Inflammatory macrophage treated with lipopolysaccharide for 1 hour (primary cell): ENCODE data around the gene PIP4K2A.

Experiments used
- DNase-seq, 2 donors: peaks; one replicate each; pipeline ENCODE4 v3.0.0-alpha.2; 2020 to 2022

The PIP4K2A gene

GRCh38 chr10:22662733-22663330 lies 51.5 kb downstream of the PIP4K2A start:
- DNase-seq: no peak

GRCh38 chr10:22659866-22660265 lies 54.5 kb downstream of the PIP4K2A start:
- DNase-seq: no peak

- no peak for DNase-seq
Observed at GRCh38 chr10:22658745-22659410, 55.5 kb downstream of the PIP4K2A start.

- DNase-seq: peak; percentile 18 to 22
Observed at GRCh38 chr10:22657566-22658225, 56.7 kb downstream of the PIP4K2A start.

- DNase-seq: no peak
Observed at GRCh38 chr10:22657024-22657423, 57.4 kb downstream of the PIP4K2A start.

- DNase-seq: no peak
Observed at GRCh38 chr10:22656036-22656435, 58.3 kb downstream of the PIP4K2A start.

- peak; percentile 84 to 97 for DNase-seq
Observed at GRCh38 chr10:22655312-22655981, 58.9 kb downstream of the PIP4K2A start.

GRCh38 chr10:22652988-22653481 lies 61.3 kb downstream of the PIP4K2A start:
- DNase-seq: no peak

DNA sequence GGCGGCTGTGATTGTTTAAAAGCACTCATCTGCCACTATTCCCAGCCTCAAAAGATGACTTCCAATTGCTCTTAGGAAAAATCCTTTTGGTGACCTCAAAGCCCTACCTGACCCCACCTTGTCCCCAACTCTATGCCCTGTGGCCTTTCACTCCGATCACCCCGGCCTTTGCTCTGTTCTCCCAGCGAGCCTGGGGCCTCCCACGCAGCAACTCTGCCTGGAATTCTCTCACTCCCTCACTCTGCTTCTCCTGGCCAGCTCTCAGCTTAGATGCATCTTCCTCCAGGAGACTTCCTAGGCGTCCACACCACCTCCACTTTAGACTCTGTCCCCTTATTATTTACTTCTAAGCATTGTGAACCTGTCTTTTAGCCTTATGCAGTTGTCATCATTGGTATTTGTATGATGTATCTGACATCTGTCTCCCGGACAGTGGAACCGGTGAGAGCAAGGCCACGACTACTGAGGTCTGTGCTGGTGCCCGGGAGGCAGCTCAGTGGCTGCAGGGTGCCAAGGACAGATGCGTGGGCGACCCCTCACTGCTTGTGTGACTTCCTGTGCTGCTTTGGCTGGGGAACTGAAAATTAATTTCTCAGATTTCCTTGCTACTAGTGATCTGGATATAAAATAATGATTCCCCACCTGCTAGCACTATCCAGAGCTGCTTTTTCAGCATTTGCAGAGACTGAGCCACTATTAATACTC lies 63.0 kb downstream of the PIP4K2A start:
- DNase-seq: peak; percentile 49 to 51

- DNase-seq: no peak
Observed at GRCh38 chr10:22649994-22650393, 64.4 kb downstream of the PIP4K2A start.

- DNase-seq: no peak
Observed at GRCh38 chr10:22649390-22649841, 65.0 kb downstream of the PIP4K2A start.

- no peak for DNase-seq
Observed at GRCh38 chr10:22648547-22648961, 65.8 kb downstream of the PIP4K2A start.

DNA sequence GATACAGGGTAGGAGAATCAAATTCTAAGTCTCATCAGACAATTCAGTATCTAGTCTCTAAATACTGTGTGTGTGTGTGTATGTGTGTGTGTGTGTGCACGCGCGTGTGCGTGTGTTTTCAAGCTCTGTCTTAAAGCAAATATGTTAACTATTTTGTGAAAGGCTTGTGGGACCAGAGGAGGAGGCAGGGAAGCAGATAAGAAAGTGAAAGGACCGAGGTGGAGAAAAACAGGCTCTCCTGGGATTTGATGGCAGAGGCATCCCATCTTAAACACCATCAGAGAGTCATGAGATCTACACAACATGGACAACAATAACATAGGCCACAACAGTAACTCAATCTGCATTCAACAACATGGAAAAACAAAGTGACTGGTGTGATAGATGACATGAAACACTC lies 67.1 kb downstream of the PIP4K2A start:
- DNase-seq: no peak

- DNase-seq: no peak
Observed at GRCh38 chr10:22646388-22646853, 68.0 kb downstream of the PIP4K2A start.

DNA sequence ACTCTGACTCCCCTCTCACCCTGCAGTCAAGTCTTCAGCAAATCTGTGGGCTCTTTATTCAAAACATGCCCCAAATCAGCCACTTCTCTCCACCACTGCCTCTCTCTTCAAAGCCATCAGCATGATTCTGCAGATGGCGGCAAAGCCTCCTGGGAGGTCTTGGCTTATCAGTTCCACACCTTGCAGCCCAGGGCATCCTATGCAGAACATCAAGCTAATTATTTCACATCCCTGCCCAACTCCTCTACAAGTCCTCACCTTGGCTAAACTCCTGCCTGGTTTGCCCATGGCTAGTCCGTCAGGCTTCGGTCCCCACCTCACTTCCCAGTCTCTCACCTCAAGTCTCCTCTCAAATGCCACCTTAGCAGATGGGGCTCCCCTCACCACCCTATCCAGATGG lies 70.2 kb downstream of the PIP4K2A start:
- no peak for DNase-seq

GRCh38 chr10:22643775-22644174 lies 70.6 kb downstream of the PIP4K2A start:
- DNase-seq: peak in 1 of 2 donors; percentile 39

DNA sequence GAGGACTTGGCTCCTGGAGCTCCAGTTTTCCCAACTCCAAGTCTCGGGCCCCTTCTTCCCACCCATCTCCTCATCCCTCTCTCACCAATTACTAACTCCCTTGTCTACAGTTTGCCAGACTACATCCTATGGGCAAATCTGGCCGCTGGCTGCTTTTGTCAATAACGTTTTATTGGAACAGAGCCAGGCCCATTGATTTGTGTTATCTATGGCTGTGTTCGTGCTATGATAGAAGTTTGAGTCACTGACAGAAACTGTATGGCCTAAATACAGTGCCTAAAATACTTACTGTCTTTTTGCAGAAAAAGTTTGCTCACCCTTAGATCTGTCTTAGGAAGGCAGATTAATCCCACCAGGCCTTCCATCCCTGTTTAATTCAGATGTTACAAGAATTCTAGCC lies 71.3 kb downstream of the PIP4K2A start:
- DNase-seq: no peak

GRCh38 chr10:22641743-22642142 lies 72.6 kb downstream of the PIP4K2A start:
- no peak for DNase-seq

DNA sequence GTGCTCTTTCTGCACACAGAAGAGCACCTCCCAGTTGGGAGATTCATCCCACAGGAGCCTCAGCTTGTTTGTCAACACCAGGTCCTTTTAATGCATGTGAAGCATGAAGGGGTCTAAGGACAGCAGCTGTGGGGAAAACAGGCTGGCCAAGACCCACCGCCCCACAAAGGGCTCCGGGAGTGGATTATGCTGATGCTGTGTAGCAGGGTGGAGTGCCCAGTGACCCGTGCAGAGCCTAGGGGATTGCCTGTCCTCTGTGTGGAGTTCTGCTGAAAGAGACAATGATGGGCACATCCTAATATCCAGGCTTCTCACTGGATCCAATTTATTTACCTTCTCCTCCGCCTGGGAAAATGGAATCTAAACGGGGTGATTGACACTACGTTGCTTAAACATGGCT lies 74.0 kb downstream of the PIP4K2A start:
- no peak for DNase-seq

DNA sequence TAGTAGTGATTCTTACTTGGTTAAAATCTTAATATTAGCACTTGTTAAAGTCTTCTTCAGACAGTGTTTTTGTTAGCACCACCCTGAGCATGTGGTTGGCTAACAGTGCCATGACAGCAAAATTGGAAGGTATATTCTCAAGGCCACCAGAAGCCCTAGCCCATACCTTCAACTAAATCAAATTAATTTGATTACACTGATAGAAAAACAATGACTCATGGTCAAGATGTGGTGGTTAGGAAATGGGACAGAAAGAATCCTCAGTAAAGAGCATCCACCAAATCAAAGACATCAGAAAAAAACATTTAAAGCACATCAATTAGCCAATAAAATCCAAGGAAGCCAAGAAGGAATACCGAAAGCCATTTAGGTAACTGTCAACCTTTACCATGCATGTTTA lies 75.5 kb downstream of the PIP4K2A start:
- no peak for DNase-seq

DNA sequence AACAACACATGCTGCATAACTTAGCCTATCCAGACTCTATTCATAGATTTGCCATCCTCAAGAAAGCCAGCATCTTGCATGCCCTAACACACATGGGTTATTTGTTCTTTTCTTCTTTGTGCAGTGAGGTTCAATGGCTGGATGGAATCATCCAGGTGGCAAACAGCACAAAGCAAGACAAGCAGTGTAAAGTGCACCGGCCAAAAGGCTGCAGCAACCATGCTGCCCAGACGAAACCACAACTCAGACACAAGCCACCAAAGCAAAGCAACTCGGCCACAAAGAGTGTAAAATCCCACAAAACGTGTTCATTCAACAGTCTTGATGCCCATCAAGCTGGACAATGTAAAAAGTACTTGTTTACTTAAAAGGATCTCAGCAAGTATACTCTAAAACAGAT lies 76.9 kb downstream of the PIP4K2A start:
- DNase-seq: no peak

GRCh38 chr10:22635650-22636049 lies 78.7 kb downstream of the PIP4K2A start:
- DNase-seq: no peak
